Stomach (tissue), 4 donors: ENCODE measurements around the gene BAZ1A.

ENCODE experiments used
- EP300 ChIP-seq: sonication (generic); formaldehyde crosslinking; IDR thresholded peaks from one replicate; pipeline ENCODE4 v1.6.1; 2017; ENCODE audit warnings: antibody characterized with exemption
- POLR2A ChIP-seq, 4 donors: fragments of 450-650 bp; IDR thresholded peaks; one replicate each; pipeline ENCODE4 v1.6.1; 2016; ENCODE audit warnings: antibody characterized with exemption in 4 of 4, control low read depth in 2 of 4, mild to moderate bottlenecking in 1 of 4, moderate library complexity in 1 of 4
- TF ChIP-seq, protein P1 (sequence below), 7 experiments: fragments of 450-650 bp in 4 of 7; fragments of 200-600 bp in 3 of 7; sonication (generic) in 3 of 7; IDR thresholded peaks; one replicate each; pipeline ENCODE4 v1.5.1; 2016 to 2019; ENCODE audit warnings: antibody characterized with exemption in 7 of 7, control low read depth in 2 of 7, mild to moderate bottlenecking in 1 of 7

DNA sequence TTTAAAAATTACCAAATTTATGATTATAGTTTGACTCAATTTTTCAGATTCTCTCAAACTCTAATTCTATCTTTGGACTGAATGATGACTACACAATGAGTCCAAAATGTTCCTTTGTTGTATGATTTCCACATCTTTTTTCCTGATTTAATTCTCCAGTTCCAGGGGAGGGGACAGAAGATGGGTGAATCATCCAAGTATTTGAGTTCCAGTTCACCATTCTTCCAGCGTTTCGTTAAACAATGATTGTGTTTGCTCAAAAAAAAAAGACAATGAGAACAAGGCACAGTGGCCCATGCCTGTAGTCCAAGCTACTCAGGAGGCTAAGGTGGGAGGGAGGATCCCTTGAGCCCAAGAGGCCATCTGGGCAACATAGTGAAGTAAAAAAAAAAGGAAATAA is 23.8 kb downstream of the BAZ1A start:
- TF ChIP-seq, protein P1, sequence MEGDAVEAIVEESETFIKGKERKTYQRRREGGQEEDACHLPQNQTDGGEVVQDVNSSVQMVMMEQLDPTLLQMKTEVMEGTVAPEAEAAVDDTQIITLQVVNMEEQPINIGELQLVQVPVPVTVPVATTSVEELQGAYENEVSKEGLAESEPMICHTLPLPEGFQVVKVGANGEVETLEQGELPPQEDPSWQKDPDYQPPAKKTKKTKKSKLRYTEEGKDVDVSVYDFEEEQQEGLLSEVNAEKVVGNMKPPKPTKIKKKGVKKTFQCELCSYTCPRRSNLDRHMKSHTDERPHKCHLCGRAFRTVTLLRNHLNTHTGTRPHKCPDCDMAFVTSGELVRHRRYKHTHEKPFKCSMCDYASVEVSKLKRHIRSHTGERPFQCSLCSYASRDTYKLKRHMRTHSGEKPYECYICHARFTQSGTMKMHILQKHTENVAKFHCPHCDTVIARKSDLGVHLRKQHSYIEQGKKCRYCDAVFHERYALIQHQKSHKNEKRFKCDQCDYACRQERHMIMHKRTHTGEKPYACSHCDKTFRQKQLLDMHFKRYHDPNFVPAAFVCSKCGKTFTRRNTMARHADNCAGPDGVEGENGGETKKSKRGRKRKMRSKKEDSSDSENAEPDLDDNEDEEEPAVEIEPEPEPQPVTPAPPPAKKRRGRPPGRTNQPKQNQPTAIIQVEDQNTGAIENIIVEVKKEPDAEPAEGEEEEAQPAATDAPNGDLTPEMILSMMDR (IDR thresholded peaks at IDR 0.05) = no peak
- no peak for TF ChIP-seq EP300
- TF ChIP-seq POLR2A (IDR thresholded peaks at IDR 0.05) = no peak
